Measurements from ENCODE around the gene EPC2.

EPC2 gene

DNA sequence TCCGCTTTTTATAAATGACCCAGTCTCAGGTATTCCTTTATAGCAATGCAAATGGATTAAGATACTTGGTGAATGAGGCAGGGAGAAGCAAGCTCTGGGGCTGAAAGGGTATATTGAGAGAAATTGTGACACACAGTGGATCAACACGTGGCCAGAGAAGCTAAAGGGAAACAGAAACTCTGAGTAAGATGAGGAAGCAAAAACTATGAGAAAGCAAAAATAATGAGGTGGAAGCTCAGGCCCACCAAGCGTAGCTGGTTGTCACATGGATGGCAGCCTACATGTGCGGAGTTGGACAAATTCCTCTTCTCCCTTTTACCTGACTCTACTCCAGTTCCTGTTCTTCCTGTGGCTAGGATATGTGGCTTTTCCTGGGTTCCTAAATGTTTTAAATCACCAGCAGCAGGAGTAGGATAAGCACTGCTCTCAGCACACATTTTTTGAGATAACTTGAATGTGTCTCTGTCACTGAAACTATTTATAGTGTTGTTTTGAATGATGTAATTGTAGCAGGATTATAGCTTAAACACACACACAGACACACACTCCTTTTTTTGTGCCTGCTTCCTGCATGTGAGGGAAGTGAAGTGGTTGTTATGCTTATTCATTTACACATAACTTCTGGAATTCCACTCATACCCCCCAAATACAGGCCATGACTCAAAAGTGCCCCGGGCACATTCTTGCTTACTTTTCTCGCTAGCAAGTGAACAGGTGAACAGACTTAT, 30.1 kb upstream of the EPC2 start:
- Histone ChIP-seq H3K27ac (ENCODE audit: low read length) (no peak overlapping the region), H3K4me3 (ENCODE audit: low read length) (no peak overlapping the region), H3K9me3 (ENCODE audit: control insufficient read depth, insufficient read depth, low read length) (no peaks in the 10 kb centered on the region), H3K4me1 (ENCODE audit: control insufficient read depth, insufficient read depth, low read length) (peaks cover 11% of the 10 kb centered on the region; the same call in 1 of the 2 replicates), H3K27me3 (ENCODE audit: control insufficient read depth, insufficient read depth, low read length) (no peaks in the 10 kb centered on the region), H3K36me3 (ENCODE audit: control insufficient read depth, insufficient read depth, low read length) (no peaks in the 10 kb centered on the region)
- WGBS (ENCODE audit: insufficient coverage, insufficient read length): no CpG with 5 or more reads among the region's 6 CpGs
- DNase-seq (ENCODE audit: low read depth, low spot score): no peak

DNA sequence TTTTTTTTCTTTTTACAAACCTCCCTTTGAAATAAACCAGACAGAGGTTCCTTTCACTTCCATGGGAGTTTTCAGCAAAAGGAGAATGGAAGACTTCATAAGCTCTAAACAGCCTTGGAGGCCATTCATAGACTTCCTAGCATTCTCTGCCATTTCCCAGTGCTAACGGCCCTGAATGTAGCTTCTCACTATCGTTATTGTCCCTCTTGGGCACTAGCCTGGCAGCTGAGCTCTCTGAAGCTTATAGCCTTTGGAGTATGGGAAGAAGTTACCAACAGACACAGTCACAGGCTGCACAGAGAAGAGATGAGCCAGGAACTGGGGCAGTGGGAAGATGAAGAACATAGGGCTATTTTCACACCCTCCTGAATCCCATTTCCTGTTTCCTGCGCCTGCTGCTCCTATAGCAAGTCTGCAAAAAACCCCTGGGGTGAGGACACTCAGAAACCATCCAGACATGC, 29.1 kb upstream of the EPC2 start:
- no peak overlapping the region for H3K27ac ChIP-seq (ENCODE audit: low read length)
- H3K9me3 ChIP-seq (ENCODE audit: control insufficient read depth, insufficient read depth, low read length): no peaks in the 10 kb centered on the region
- no peaks in the 10 kb centered on the region for H3K36me3 ChIP-seq (ENCODE audit: control insufficient read depth, insufficient read depth, low read length)
- no CpG with 5 or more reads among the region's 3 CpGs for WGBS (ENCODE audit: insufficient coverage, insufficient read length)
- H3K4me3 ChIP-seq (ENCODE audit: low read length): no peak overlapping the region
- H3K4me1 ChIP-seq (ENCODE audit: control insufficient read depth, insufficient read depth, low read length): peaks cover 11% of the 10 kb centered on the region; the same call in 1 of the 2 replicates
- H3K27me3 ChIP-seq (ENCODE audit: control insufficient read depth, insufficient read depth, low read length): no peaks in the 10 kb centered on the region
- DNase-seq (ENCODE audit: low read depth, low spot score): no peak

DNA sequence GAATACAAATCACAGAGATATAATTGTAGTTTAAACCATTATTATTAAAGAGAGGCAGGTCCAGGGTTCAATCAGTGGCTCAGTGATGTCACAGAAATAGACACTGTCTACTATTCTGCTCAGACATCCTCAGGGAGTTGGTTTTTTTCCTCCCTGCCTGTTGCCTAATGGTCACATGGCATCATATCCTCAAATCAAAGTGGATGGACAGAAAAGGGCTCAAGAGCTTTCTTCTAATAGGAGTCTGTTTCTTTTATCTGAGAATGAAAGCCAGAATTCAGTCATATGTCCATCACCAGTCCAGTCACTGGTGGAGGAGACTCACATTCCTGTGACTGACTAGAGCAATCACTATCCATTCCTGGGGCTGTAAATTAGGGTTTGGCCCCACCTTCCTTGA, 27.9 kb upstream of the EPC2 start:
- no peak for DNase-seq (ENCODE audit: low read depth, low spot score)

DNA sequence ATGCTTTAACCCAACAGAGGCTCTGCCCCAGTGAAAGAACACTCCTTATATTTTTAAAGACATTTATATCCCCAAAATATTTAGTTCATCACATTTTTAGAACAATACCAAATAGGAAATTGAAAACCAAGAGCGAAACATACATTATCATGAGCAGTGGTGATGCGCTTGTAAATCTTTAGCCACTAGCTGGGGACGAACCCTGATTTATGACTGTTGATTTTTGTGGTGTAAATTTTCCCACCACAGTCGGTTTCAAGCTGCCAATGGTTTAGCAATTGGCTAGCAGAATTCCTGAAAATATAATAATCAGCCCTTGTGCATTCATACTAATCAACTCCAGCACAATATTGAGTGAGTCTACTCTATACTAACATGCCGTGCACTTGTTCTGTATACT, 27.3 kb upstream of the EPC2 start:
- peaks cover 11% of the 10 kb centered on the region; the same call in 1 of the 2 replicates for H3K4me1 ChIP-seq (ENCODE audit: control insufficient read depth, insufficient read depth, low read length)
- H3K36me3 ChIP-seq (ENCODE audit: control insufficient read depth, insufficient read depth, low read length): no peaks in the 10 kb centered on the region
- H3K27me3 ChIP-seq (ENCODE audit: control insufficient read depth, insufficient read depth, low read length): no peaks in the 10 kb centered on the region
- no CpG with 5 or more reads among the region's 5 CpGs for WGBS (ENCODE audit: insufficient coverage, insufficient read length)
- H3K9me3 ChIP-seq (ENCODE audit: control insufficient read depth, insufficient read depth, low read length): no peaks in the 10 kb centered on the region
- H3K27ac ChIP-seq (ENCODE audit: low read length): no peak overlapping the region
- no peak overlapping the region for H3K4me3 ChIP-seq (ENCODE audit: low read length)
- no peak for DNase-seq (ENCODE audit: low read depth, low spot score)

More for the DNA sequence above, 27.9 kb upstream of the EPC2 start:
- Histone ChIP-seq H3K36me3 (ENCODE audit: control insufficient read depth, insufficient read depth, low read length) (no peaks in the 10 kb centered on the region), H3K27ac (ENCODE audit: low read length) (no peak overlapping the region), H3K4me1 (ENCODE audit: control insufficient read depth, insufficient read depth, low read length) (peaks cover 11% of the 10 kb centered on the region; the same call in 1 of the 2 replicates), H3K9me3 (ENCODE audit: control insufficient read depth, insufficient read depth, low read length) (no peaks in the 10 kb centered on the region), H3K4me3 (ENCODE audit: low read length) (no peak overlapping the region), H3K27me3 (ENCODE audit: control insufficient read depth, insufficient read depth, low read length) (no peaks in the 10 kb centered on the region)

DNA sequence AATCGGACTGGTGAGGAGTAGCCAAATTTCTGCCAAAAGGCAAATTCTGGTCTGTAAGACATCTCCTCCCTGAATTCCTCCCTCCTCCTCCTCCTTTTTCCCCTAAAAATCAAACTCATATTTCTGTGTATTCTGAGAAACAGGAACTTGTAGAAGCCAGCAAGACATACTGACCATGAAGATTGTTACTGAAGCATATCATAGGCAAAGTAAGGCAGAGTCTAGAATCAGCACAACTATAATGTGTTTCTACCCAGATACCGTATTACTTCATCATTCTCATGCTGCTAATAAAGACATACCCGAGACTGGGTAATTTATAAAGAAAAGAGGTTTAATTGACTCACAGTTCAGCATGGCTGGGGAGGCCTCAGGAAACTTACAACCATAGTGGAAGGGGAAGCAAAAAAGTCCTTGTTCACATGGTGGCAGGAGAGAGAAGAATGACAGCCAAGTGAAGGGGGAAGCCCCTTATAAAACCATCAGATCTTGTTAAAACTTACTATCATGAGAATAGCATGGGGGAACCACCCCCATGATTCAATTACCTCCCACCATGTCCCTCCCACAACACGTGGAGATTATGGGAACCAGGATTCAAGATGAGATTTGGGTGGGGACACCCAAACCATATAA, 24.9 kb upstream of the EPC2 start:
- WGBS (ENCODE audit: insufficient coverage, insufficient read length): no CpG with 5 or more reads among the region's 4 CpGs
- Histone ChIP-seq H3K9me3 (ENCODE audit: control insufficient read depth, insufficient read depth, low read length) (no peaks in the 10 kb centered on the region), H3K27me3 (ENCODE audit: control insufficient read depth, insufficient read depth, low read length) (no peaks in the 10 kb centered on the region), H3K27ac (ENCODE audit: low read length) (no peak overlapping the region), H3K36me3 (ENCODE audit: control insufficient read depth, insufficient read depth, low read length) (no peaks in the 10 kb centered on the region), H3K4me1 (ENCODE audit: control insufficient read depth, insufficient read depth, low read length) (peaks cover 6% of the 10 kb centered on the region; the same call in 1 of the 2 replicates), H3K4me3 (ENCODE audit: low read length) (no peak overlapping the region)
- DNase-seq (ENCODE audit: low read depth, low spot score): no peak

DNA sequence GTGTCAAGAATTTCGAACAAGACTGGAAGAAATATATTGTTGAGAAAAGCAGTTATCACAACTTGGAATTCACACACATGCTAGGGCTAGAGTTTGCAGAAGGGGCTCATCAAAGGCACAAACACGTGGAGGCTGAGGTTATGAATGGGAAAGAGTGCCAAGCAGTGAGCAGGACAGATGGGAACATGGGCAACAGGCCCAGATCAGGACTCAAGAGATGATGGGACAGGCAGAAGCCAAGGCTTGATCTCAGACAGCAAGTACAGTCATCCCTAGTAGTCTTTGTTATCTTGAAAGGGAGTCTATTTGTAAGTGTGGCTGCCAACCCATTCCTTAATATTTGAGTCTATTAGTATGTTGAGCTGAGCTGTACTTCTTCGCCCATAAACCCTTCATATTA, 22.2 kb upstream of the EPC2 start:
- Histone ChIP-seq H3K9me3 (ENCODE audit: control insufficient read depth, insufficient read depth, low read length) (no peaks in the 10 kb centered on the region), H3K27ac (ENCODE audit: low read length) (no peak overlapping the region), H3K27me3 (ENCODE audit: control insufficient read depth, insufficient read depth, low read length) (no peaks in the 10 kb centered on the region), H3K4me1 (ENCODE audit: control insufficient read depth, insufficient read depth, low read length) (no peaks in the 10 kb centered on the region), H3K4me3 (ENCODE audit: low read length) (no peak overlapping the region), H3K36me3 (ENCODE audit: control insufficient read depth, insufficient read depth, low read length) (no peaks in the 10 kb centered on the region)
- WGBS (ENCODE audit: insufficient coverage, insufficient read length): no CpG with 5 or more reads among the region's 3 CpGs
- DNase-seq (ENCODE audit: low read depth, low spot score): no peak

DNA sequence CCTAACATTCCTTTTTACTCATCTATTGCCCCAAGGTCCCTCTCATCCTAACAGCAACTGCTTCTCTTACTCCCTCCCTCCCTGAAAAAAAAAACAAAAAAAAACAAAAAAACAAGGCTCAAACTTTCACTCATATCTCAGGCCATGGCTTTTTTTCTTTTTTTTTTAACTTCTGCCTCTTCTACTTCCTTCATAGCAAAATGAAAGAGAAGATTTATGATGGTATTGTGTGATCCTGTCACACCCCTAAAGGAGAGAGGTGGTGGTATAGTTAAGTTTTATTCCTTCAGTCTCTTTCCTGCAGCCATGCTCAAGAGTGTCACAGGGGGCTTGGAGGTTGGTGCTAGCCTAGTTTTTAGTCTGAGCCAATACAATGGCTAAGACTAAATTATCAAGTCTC, 21.5 kb upstream of the EPC2 start:
- H3K9me3 ChIP-seq (ENCODE audit: control insufficient read depth, insufficient read depth, low read length): no peaks in the 10 kb centered on the region
- no peak overlapping the region for H3K27ac ChIP-seq (ENCODE audit: low read length)
- no peaks in the 10 kb centered on the region for H3K27me3 ChIP-seq (ENCODE audit: control insufficient read depth, insufficient read depth, low read length)
- H3K4me1 ChIP-seq (ENCODE audit: control insufficient read depth, insufficient read depth, low read length): no peaks in the 10 kb centered on the region
- no peaks in the 10 kb centered on the region for H3K36me3 ChIP-seq (ENCODE audit: control insufficient read depth, insufficient read depth, low read length)
- DNase-seq (ENCODE audit: low read depth, low spot score): no peak
- no peak overlapping the region for H3K4me3 ChIP-seq (ENCODE audit: low read length)

DNA sequence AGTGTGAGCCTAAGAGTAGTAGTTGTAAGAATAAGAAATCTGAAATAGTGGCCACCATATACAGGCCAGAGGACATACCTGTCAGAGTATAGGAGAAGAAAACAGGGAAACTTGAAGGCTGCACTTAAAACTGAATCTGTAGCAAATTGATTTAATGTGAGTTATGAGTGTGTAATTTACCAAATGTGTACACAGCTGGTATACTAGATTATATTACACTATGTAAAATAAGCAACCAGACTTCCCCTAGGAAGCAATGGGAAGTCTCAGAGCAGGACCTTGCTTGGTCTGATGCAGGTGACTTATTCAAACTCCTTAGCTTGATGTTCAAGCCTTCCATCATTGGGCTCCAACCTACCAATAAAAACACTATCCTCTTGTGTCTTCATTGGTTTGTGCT, 17.3 kb upstream of the EPC2 start:
- Histone ChIP-seq H3K27me3 (ENCODE audit: control insufficient read depth, insufficient read depth, low read length) (no peaks in the 10 kb centered on the region), H3K9me3 (ENCODE audit: control insufficient read depth, insufficient read depth, low read length) (no peaks in the 10 kb centered on the region), H3K27ac (ENCODE audit: low read length) (no peak overlapping the region), H3K36me3 (ENCODE audit: control insufficient read depth, insufficient read depth, low read length) (no peaks in the 10 kb centered on the region), H3K4me1 (ENCODE audit: control insufficient read depth, insufficient read depth, low read length) (no peaks in the 10 kb centered on the region), H3K4me3 (ENCODE audit: low read length) (no peak overlapping the region)
- DNase-seq (ENCODE audit: low read depth, low spot score): no peak

DNA sequence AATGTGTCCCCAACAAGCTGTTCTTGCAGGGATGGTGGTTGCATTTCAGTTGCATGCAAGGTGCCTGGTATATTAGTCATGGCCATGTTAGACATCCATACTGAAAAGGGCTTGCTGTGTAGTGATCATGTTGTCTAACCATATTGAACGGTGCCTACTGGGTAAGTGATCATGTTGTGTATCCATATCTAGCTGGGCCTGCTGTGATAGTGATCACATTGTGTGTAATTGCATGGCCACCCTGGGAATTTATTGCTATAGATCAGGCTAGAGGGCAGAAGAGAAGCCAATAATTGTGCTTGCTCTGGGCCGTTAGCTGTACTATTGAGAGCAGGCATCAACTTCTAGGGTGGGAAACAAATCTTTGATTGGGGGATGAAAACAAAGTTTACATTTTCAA, 9.8 kb upstream of the EPC2 start:
- WGBS (ENCODE audit: insufficient coverage, insufficient read length): no CpG with 5 or more reads among the region's 2 CpGs
- no peaks in the 10 kb centered on the region for H3K36me3 ChIP-seq (ENCODE audit: control insufficient read depth, insufficient read depth, low read length)
- H3K9me3 ChIP-seq (ENCODE audit: control insufficient read depth, insufficient read depth, low read length): no peaks in the 10 kb centered on the region
- H3K4me1 ChIP-seq (ENCODE audit: control insufficient read depth, insufficient read depth, low read length): no peaks in the 10 kb centered on the region
- H3K4me3 ChIP-seq (ENCODE audit: low read length): no peak overlapping the region
- DNase-seq (ENCODE audit: low read depth, low spot score): no peak
- H3K27ac ChIP-seq (ENCODE audit: low read length): no peak overlapping the region
- H3K27me3 ChIP-seq (ENCODE audit: control insufficient read depth, insufficient read depth, low read length): no peaks in the 10 kb centered on the region

DNA sequence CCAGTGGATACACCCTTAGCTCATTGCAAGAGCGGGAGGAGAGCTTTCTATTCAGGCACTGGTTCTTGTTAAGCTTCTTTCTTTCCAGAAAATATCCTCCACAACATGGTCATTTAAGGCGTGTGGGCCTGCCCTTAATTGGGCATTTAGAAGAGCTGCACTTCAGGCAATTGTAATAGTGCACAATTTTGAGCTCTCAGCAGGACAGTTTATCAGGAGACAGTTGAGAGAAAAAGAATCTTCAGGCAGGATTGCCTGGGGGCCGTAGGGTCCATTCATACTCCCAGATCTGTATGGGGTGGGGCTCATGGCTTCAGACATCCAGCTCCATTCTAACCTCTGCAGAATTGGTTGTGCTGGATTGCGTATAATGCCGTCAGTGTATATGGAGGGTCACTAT, 6.0 kb upstream of the EPC2 start:
- no peaks in the 10 kb centered on the region for H3K27me3 ChIP-seq (ENCODE audit: control insufficient read depth, insufficient read depth, low read length)
- no CpG with 5 or more reads among the region's 5 CpGs for WGBS (ENCODE audit: insufficient coverage, insufficient read length)
- no peaks in the 10 kb centered on the region for H3K36me3 ChIP-seq (ENCODE audit: control insufficient read depth, insufficient read depth, low read length)
- H3K9me3 ChIP-seq (ENCODE audit: control insufficient read depth, insufficient read depth, low read length): no peaks in the 10 kb centered on the region
- H3K4me3 ChIP-seq (ENCODE audit: low read length): no peak overlapping the region
- no peak for DNase-seq (ENCODE audit: low read depth, low spot score)
- no peaks in the 10 kb centered on the region for H3K4me1 ChIP-seq (ENCODE audit: control insufficient read depth, insufficient read depth, low read length)
- H3K27ac ChIP-seq (ENCODE audit: low read length): no peak overlapping the region

DNA sequence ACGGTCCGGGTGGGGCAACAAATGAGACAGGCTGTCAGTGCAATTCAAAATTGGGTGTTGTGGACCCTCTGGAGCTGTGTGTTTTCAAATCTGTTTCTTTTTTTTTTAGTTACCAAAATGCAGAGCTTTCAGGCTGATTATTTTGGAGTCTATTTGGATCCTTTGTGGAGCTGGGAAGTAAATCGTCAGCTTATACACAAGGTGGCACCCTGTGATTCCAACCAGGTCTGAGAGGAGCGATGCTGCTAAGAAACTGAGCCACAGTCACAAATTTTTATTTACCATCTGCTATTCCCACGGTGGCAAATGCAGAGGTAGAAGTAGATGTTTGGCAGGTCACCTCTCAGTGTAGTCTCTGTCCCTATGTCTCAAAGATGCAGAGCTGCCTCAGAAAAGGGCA, 3.8 kb upstream of the EPC2 start:
- Histone ChIP-seq H3K9me3 (ENCODE audit: control insufficient read depth, insufficient read depth, low read length) (no peaks in the 10 kb centered on the region), H3K36me3 (ENCODE audit: control insufficient read depth, insufficient read depth, low read length) (no peaks in the 10 kb centered on the region), H3K27ac (ENCODE audit: low read length) (no peak overlapping the region), H3K4me1 (ENCODE audit: control insufficient read depth, insufficient read depth, low read length) (no peaks in the 10 kb centered on the region), H3K4me3 (ENCODE audit: low read length) (no peak overlapping the region), H3K27me3 (ENCODE audit: control insufficient read depth, insufficient read depth, low read length) (no peaks in the 10 kb centered on the region)
- DNase-seq (ENCODE audit: low read depth, low spot score): no peak
- WGBS (ENCODE audit: insufficient coverage, insufficient read length): no CpG with 5 or more reads among the region's 5 CpGs
